ENCODE measurements around the gene OR5AL1.
"Not testable (repeated sequence)": the region's sequence is repeated elsewhere in the genome, so short reads cannot be mapped to it uniquely, and the experiment has no call there.

Gene OR5AL1

DNA sequence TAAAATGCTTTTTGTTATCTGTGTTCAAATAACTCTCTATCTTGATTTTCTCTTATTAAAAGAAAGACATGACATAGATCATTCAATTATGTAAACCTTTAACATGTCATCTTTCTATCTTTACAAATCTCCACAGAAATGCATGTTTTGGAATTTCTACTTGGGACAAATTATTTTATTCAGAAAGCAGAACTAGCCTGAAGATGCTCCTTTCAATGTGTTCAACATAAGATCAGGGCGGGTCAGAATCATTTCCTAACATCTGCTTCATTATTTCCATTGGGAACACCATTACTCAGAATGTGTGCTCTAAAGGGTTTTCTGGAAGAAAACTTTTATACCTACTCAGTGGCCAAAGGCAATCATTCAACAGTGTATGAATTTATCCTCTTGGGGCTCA, at the start of gene OR5AL1:
Gene OR5AL1, plus strand, starts transcription at position 301 of the 400 bp plus-strand sequence.
- no peak for DNase-seq

DNA sequence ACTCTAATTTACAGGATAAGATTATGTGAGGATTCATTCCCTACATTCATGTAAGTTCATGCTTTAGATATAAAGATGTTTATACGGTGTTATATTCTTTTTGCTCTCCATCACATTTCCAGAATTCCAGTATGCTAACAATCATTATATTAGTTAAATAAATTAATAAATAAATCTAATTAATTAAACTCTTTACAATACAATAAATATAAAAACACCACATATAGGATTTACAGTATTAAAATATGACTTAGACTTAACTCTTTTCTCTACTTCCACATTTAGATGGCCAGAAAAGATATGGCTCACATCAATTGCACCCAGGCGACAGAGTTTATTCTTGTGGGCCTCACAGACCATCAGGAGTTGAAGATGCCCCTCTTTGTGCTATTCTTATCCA, 37.2 kb upstream of the OR5AL1 start, which contains the start of gene OR8U1:
Gene OR8U1, plus strand, starts transcription at position 301 of the 400 bp plus-strand sequence. Its CDS starts 0 bp downstream, at position 301.
- DNase-seq: no peak

DNA sequence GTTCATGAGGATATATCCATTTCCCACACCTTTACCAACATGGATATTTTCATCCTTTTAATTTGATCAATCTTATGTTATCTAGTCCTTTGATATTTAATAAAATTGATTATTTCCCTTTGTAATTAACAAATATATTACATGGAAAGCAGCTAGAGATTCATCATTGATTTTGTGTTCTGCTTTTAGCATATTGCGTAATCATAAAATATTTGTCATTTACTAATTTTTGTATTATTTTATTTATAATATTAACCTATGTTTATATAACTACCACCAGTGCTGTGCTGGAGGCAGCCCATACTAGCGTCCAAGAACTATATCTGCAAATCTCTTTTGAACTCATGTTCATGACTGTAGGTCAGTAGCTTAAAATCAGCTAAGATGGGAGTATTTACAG, 32.4 kb upstream of the OR5AL1 start:
- no peak for DNase-seq

DNA sequence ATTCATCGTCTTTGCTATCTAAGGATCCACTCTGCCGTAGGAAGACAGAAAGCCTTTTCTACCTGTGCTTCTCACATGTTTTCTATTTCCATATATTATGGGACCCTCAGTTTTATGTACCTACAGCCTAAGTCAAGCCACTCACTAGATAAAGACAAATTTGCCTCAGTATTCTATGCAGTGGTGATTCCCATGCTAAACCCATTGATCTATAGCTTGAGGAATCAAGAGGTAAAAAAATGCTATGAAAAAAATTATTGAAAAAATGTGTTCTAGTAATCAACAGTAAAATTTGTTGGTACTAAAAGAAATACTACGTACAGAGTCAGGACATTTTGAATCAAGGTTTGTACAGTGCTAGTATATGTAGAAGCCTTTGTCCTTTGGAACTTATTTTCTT, 18.1 kb upstream of the OR5AL1 start:
- no peak for DNase-seq

GRCh38 chr11:56396047-56396446, 16.4 kb upstream of the OR5AL1 start:
- no peak for DNase-seq

DNA sequence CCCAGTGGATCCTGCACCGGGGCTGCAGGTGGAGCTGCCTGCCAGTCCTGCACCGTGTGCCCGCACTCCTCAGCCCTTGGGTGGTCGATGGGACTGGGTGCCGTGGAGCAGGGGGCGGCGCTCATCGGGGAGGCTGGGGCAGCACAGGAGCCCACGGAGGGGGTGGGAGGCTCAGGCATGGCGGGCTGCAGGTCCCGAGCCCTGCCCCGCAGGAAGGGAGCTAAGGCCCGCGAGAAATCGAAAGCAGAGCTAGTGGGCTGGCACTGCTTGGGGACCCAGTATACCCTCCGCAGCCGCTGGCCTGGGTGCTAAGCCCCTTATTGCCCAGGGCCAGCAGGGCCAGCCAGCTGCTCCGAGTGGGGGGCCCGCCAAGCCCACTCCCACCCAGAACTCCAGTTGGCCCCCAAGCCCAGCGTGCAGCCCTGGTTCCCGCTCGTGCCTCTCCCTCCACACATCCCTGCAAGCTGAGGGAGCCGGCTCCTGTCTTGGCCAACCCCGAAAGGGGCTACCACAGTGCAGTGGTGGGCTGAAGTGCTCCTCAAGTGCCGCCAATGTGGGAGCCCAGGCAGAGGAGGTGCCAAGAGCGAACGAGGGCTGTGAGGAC, 10.5 kb upstream of the OR5AL1 start:
- DNase-seq: not testable (repeated sequence)

GRCh38 chr11:56404393-56404792, 8.1 kb upstream of the OR5AL1 start:
- no peak for DNase-seq

- no peak for DNase-seq
Observed at GRCh38 chr11:56410801-56411200, 1.7 kb upstream of the OR5AL1 start.

DNA sequence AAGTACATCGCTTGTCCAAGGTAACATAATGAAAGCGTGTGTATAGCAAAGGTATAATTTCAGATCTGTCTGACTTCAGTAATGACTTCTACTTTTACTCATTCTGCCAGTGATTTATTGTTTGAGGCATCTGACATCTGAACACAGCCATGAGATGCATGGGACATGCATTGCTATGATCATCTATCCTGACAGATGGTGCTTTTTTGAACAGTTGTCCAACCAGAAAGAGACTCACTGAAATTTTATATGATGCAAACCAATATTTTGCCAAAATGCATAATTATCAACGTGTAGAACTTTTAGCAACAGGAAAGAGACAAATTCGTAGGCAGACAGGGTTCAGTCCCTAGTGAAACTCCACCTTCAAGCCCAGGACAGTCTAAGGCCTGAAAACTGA, 41.0 kb downstream of the OR5AL1 start:
- no peak for DNase-seq

- DNase-seq: no peak
Observed at GRCh38 chr11:56457076-56457475, 44.6 kb downstream of the OR5AL1 start.
